ENCODE results near the gene CCDC197. TPM values are rescaled to one million over a fixed set of nuclear protein-coding genes. Genes with fewer than 3 reads are reported as not detected.

Gene CCDC197
- total and polyA plus RNA-seq, 2 donors (not counting 1 experiment from before 2014, with no cell fraction given) = not detected

DNA sequence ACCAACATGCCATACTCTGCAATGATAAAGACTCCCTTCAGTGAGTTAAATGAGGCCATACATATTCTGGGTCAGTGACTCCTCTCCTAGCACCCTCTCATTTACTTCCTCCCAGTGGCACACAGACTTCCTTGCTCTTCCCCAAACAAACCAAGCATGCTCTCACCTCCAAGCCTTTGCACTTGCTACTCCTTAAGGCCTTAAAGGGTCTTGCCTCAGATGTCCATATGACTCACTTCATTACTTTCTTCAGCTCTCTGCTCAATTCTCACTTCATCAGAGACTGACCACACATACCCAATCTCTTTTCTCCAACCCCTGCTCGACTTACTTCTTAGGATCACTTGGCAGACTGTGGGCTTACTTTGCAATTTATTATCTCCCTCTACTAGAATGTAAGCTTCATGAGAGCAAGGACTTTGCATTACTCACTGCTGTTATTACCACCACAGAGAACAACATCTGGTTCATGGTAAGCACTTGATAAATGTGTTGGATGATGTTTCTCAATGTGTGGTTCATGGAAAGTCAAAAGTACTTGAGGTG is 61.1 kb downstream of the CCDC197 start:
- peaks cover 16% of the 10 kb centered on the region for H3K79me2 ChIP-seq (ENCODE audit: control insufficient read depth, insufficient read depth, low read length)
- CTCF ChIA-PET = interaction anchor here (0.9 to 2.5 kb wide), 4 partner anchors 22 to 119 kb away, joined by 3 to 10 read pairs (median 3); no protein-coding TSS in a partner anchor
- H3K36me3 ChIP-seq (replicated peaks in 1 of 2; ENCODE audit: control extremely low read depth in 1 of 2, control insufficient read depth in 1 of 2, extremely low read depth in 1 of 2, insufficient read depth in 2 of 2, low read length in 1 of 2) = peaks cover 47 to 92% of the 10 kb centered on the region in 2 experiments
- no peak overlapping the region for H3K27ac Mint-ChIP-seq
- no peak overlapping the region for H3K4me3 Mint-ChIP-seq
- no peak overlapping the region for H3K4me3 ChIP-seq (ENCODE audit: control extremely low read depth in 1 of 5, extremely low read depth in 1 of 5, insufficient read depth in 1 of 5, low read depth in 2 of 5, low read length in 4 of 5)
- H3K4me1 Mint-ChIP-seq = peaks cover 15% of the 10 kb centered on the region
- intact Hi-C loops (cut with micrococcal nuclease) = no loop called here
- H3K4me1 ChIP-seq (ENCODE audit: control insufficient read depth in 2 of 2, insufficient read depth in 2 of 2, low read length in 2 of 2) = peaks cover 0 to 9% of the 10 kb centered on the region in 2 donors
- no peak overlapping the region for H3K4me2 ChIP-seq (replicated peaks; ENCODE audit: low read depth, low read length, poor library complexity, severe bottlenecking)
- H3K27me3 ChIP-seq (replicated peaks in 1 of 4; ENCODE audit: control extremely low read depth in 1 of 4, control insufficient read depth in 3 of 4, insufficient read depth in 4 of 4, low read length in 3 of 4) = no peaks in the 10 kb centered on the region
- ATAC-seq (ENCODE audit: low read depth) (no peak), DNase-seq (no peak)
- no peaks in the 10 kb centered on the region for H3K9me3 ChIP-seq (ENCODE audit: control extremely low read depth in 1 of 3, control insufficient read depth in 2 of 3, insufficient read depth in 1 of 3, low read length in 2 of 3)
- H3K27me3 Mint-ChIP-seq = no peaks in the 10 kb centered on the region
- WGBS (ENCODE audit: insufficient coverage) = 100% methylated on average over 1 of the region's 1 CpG
- POLR2A ChIA-PET = no interaction called here
- H3K9me3 Mint-ChIP-seq (ENCODE audit: insufficient read depth) = no peaks in the 10 kb centered on the region
- no peak for TF ChIP-seq EZH2 (IDR thresholded peaks at IDR 0.05; ENCODE audit: borderline replicate concordance, insufficient read depth, low read depth, low read length, poor library complexity, severe bottlenecking)
- TF ChIP-seq, protein P1, sequence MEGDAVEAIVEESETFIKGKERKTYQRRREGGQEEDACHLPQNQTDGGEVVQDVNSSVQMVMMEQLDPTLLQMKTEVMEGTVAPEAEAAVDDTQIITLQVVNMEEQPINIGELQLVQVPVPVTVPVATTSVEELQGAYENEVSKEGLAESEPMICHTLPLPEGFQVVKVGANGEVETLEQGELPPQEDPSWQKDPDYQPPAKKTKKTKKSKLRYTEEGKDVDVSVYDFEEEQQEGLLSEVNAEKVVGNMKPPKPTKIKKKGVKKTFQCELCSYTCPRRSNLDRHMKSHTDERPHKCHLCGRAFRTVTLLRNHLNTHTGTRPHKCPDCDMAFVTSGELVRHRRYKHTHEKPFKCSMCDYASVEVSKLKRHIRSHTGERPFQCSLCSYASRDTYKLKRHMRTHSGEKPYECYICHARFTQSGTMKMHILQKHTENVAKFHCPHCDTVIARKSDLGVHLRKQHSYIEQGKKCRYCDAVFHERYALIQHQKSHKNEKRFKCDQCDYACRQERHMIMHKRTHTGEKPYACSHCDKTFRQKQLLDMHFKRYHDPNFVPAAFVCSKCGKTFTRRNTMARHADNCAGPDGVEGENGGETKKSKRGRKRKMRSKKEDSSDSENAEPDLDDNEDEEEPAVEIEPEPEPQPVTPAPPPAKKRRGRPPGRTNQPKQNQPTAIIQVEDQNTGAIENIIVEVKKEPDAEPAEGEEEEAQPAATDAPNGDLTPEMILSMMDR (IDR thresholded peaks at IDR 0.05) = no peak
- no peak overlapping the region for H3K27ac ChIP-seq (ENCODE audit: low read length in 2 of 2)
- H3K9ac ChIP-seq (ENCODE audit: low read length) = no peak overlapping the region
- peaks cover 80% of the 10 kb centered on the region for H4K20me1 ChIP-seq (ENCODE audit: control insufficient read depth, insufficient read depth, low read length, poor library complexity, severe bottlenecking)
- no peak overlapping the region for H2AFZ ChIP-seq (ENCODE audit: insufficient read depth, low read depth, low read length, poor library complexity, severe bottlenecking)

Small RNA genes lying within 50 kb of the gene (small RNA-seq; reads per million reads assigned to genes)
- not detected for gene MIR4506 (ENCODE audit: insufficient read length, low read depth, low replicate concordance)

Other genes with a start within 250 kb of the CCDC197 start
- gene PRIMA1, start 208.8 kb upstream of the CCDC197 start, total RNA-seq = not detected in 2 replicates
- gene PRIMA1, start 208.8 kb upstream of the CCDC197 start, polyA plus RNA-seq = not detected in 2 replicates
- gene FAM181A, start 70.0 kb upstream of the CCDC197 start, total RNA-seq = not detected in 2 replicates
- gene FAM181A, start 70.0 kb upstream of the CCDC197 start, polyA plus RNA-seq = not detected in 2 replicates
- 1.00 and 1.5 TPM in 2 replicates for gene ASB2, start 20.7 kb upstream of the CCDC197 start, total RNA-seq
- gene ASB2, start 20.7 kb upstream of the CCDC197 start, polyA plus RNA-seq = 2.5 and 2.7 TPM in 2 replicates
- 0.17 and 0.19 TPM in 2 replicates for gene OTUB2, start 29.0 kb downstream of the CCDC197 start, total RNA-seq
- 0.04 TPM in 1 of 2 replicates, not detected in the other for gene OTUB2, start 29.0 kb downstream of the CCDC197 start, polyA plus RNA-seq
- 191 and 211 TPM in 2 replicates for gene DDX24, start 83.9 kb downstream of the CCDC197 start, total RNA-seq
- gene DDX24, start 83.9 kb downstream of the CCDC197 start, polyA plus RNA-seq = 145 and 265 TPM in 2 replicates
- gene IFI27L1, start 84.0 kb downstream of the CCDC197 start, total RNA-seq = 6.7 and 8.9 TPM in 2 replicates
- 6.5 and 6.7 TPM in 2 replicates for gene IFI27L1, start 84.0 kb downstream of the CCDC197 start, polyA plus RNA-seq
- 0.27 and 0.81 TPM in 2 replicates for gene IFI27, start 113.4 kb downstream of the CCDC197 start, total RNA-seq
- 0.15 and 0.52 TPM in 2 replicates for gene IFI27, start 113.4 kb downstream of the CCDC197 start, polyA plus RNA-seq
- 30.2 and 31.4 TPM in 2 replicates for gene IFI27L2, start 132.3 kb downstream of the CCDC197 start, total RNA-seq
- gene IFI27L2, start 132.3 kb downstream of the CCDC197 start, polyA plus RNA-seq = 33.2 and 57.4 TPM in 2 replicates
- not detected in 2 replicates for gene PPP4R4, start 177.0 kb downstream of the CCDC197 start, total RNA-seq
- gene PPP4R4, start 177.0 kb downstream of the CCDC197 start, polyA plus RNA-seq = 0.03 TPM in 1 of 2 replicates, not detected in the other

All from B cell (primary cell).